Duodenal mucosa (tissue), 2 donors: ENCODE data around the gene IL21.
"Not testable (repeated sequence)": the region's sequence is repeated elsewhere in the genome, so short reads cannot be mapped to it uniquely, and the experiment has no call there.

Source experiments
- H3K27ac ChIP-seq: one replicate; pipeline ENCODE4 v1.7.0; 2013; ENCODE audit warnings: low read depth, low read length
- H3K27me3 ChIP-seq, 2 donors: one replicate each; pipeline ENCODE4 v1.7.0; 2013; ENCODE audit warnings: low read length in 2 of 2, control low read depth in 1 of 2; ENCODE audit not compliant: insufficient read depth in 2 of 2, control insufficient read depth in 1 of 2
- H3K36me3 ChIP-seq, 2 donors: one replicate each; pipeline ENCODE4 v1.7.0; 2013; ENCODE audit warnings: low read length in 2 of 2, control low read depth in 1 of 2; ENCODE audit not compliant: insufficient read depth in 2 of 2, control insufficient read depth in 1 of 2
- H3K4me1 ChIP-seq, 2 donors: one replicate each; pipeline ENCODE4 v1.7.0; 2013; ENCODE audit warnings: low read length in 2 of 2, control low read depth in 1 of 2; ENCODE audit not compliant: insufficient read depth in 2 of 2, control insufficient read depth in 1 of 2
- H3K4me3 ChIP-seq, 2 donors: one replicate each; pipeline ENCODE4 v1.7.0; 2013; ENCODE audit warnings: low read length in 2 of 2, low read depth in 1 of 2
- H3K9ac ChIP-seq, 2 donors: one replicate each; pipeline ENCODE4 v1.7.0; 2013; ENCODE audit warnings: low read length in 2 of 2, low read depth in 1 of 2
- H3K9me3 ChIP-seq, 2 donors: one replicate each; pipeline ENCODE4 v1.7.0; 2013; ENCODE audit warnings: low read length in 2 of 2, control low read depth in 1 of 2; ENCODE audit not compliant: control insufficient read depth in 1 of 2

IL21 gene

GRCh38 chr4:122658818-122659295 is 38.0 kb upstream of the IL21 start:
- H3K9me3 ChIP-seq: no peaks in the 10 kb centered on the region
- no peaks in the 10 kb centered on the region for H3K36me3 ChIP-seq
- H3K27me3 ChIP-seq: no peaks in the 10 kb centered on the region
- no peak overlapping the region for H3K4me3 ChIP-seq
- no peak overlapping the region for H3K27ac ChIP-seq
- H3K9ac ChIP-seq: no peak overlapping the region
- no peaks in the 10 kb centered on the region for H3K4me1 ChIP-seq

- no peak overlapping the region for H3K4me3 ChIP-seq
- no peak overlapping the region for H3K9ac ChIP-seq
- no peak overlapping the region for H3K27ac ChIP-seq
These were observed 37.5 kb upstream of the IL21 start for GRCh38 chr4:122658377-122658776.

GRCh38 chr4:122657553-122657952 is 36.7 kb upstream of the IL21 start:
- no peak overlapping the region for H3K27ac ChIP-seq
- H3K4me1 ChIP-seq: no peaks in the 10 kb centered on the region
- H3K36me3 ChIP-seq: no peaks in the 10 kb centered on the region
- H3K9ac ChIP-seq: no peak overlapping the region
- H3K4me3 ChIP-seq: no peak overlapping the region
- H3K9me3 ChIP-seq: no peaks in the 10 kb centered on the region
- no peaks in the 10 kb centered on the region for H3K27me3 ChIP-seq

More at GRCh38 chr4:122658377-122658776, 37.5 kb upstream of the IL21 start:
- Histone ChIP-seq H3K36me3 (no peaks in the 10 kb centered on the region), H3K9me3 (no peaks in the 10 kb centered on the region), H3K4me1 (no peaks in the 10 kb centered on the region), H3K27me3 (no peaks in the 10 kb centered on the region)

- H3K9ac ChIP-seq, H3K4me1 ChIP-seq, H3K36me3 ChIP-seq, H3K27me3 ChIP-seq, H3K4me3 ChIP-seq, H3K9me3 ChIP-seq, H3K27ac ChIP-seq: not testable (repeated sequence)
These were observed 35.7 kb upstream of the IL21 start for GRCh38 chr4:122656583-122656982.

GRCh38 chr4:122652379-122652778 is 31.5 kb upstream of the IL21 start:
- no peaks in the 10 kb centered on the region for H3K4me1 ChIP-seq
- H3K9me3 ChIP-seq: no peaks in the 10 kb centered on the region
- H3K27me3 ChIP-seq: no peaks in the 10 kb centered on the region
- H3K9ac ChIP-seq: no peak overlapping the region
- no peaks in the 10 kb centered on the region for H3K36me3 ChIP-seq
- no peak overlapping the region for H3K4me3 ChIP-seq
- no peak overlapping the region for H3K27ac ChIP-seq

- Histone ChIP-seq H3K9me3 (no peaks in the 10 kb centered on the region), H3K27ac (no peak overlapping the region), H3K4me1 (no peaks in the 10 kb centered on the region), H3K4me3 (no peak overlapping the region), H3K27me3 (no peaks in the 10 kb centered on the region), H3K9ac (no peak overlapping the region), H3K36me3 (no peaks in the 10 kb centered on the region)
These were observed 29.3 kb upstream of the IL21 start for GRCh38 chr4:122650148-122650547.

- no peak overlapping the region for H3K9ac ChIP-seq
- no peaks in the 10 kb centered on the region for H3K36me3 ChIP-seq
- no peak overlapping the region for H3K27ac ChIP-seq
- no peak overlapping the region for H3K4me3 ChIP-seq
- no peaks in the 10 kb centered on the region for H3K27me3 ChIP-seq
- no peaks in the 10 kb centered on the region for H3K4me1 ChIP-seq
- H3K9me3 ChIP-seq: no peaks in the 10 kb centered on the region
These were observed 26.8 kb upstream of the IL21 start for GRCh38 chr4:122647656-122648055.

- Histone ChIP-seq H3K36me3 (no peaks in the 10 kb centered on the region), H3K9me3 (no peaks in the 10 kb centered on the region), H3K4me3 (no peak overlapping the region), H3K4me1 (no peaks in the 10 kb centered on the region), H3K27ac (no peak overlapping the region), H3K27me3 (no peaks in the 10 kb centered on the region), H3K9ac (no peak overlapping the region)
These were observed 22.4 kb upstream of the IL21 start for GRCh38 chr4:122643257-122643656.

- Histone ChIP-seq H3K4me3 (no peak overlapping the region), H3K27me3 (no peaks in the 10 kb centered on the region), H3K27ac (no peak overlapping the region), H3K36me3 (no peaks in the 10 kb centered on the region), H3K9ac (no peak overlapping the region), H3K9me3 (no peaks in the 10 kb centered on the region), H3K4me1 (no peaks in the 10 kb centered on the region)
These were observed 18.3 kb upstream of the IL21 start for GRCh38 chr4:122639181-122639580.

GRCh38 chr4:122636697-122637096 is 15.8 kb upstream of the IL21 start:
- no peak overlapping the region for H3K9ac ChIP-seq

GRCh38 chr4:122635205-122635604 is 14.3 kb upstream of the IL21 start:
- H3K27me3 ChIP-seq: no peaks in the 10 kb centered on the region
- H3K4me1 ChIP-seq: no peaks in the 10 kb centered on the region
- no peaks in the 10 kb centered on the region for H3K9me3 ChIP-seq
- H3K9ac ChIP-seq: no peak overlapping the region
- no peaks in the 10 kb centered on the region for H3K36me3 ChIP-seq
- H3K4me3 ChIP-seq: no peak overlapping the region
- no peak overlapping the region for H3K27ac ChIP-seq

More at GRCh38 chr4:122636697-122637096, 15.8 kb upstream of the IL21 start:
- Histone ChIP-seq H3K36me3 (no peaks in the 10 kb centered on the region), H3K9me3 (no peaks in the 10 kb centered on the region), H3K27me3 (no peaks in the 10 kb centered on the region), H3K4me1 (no peaks in the 10 kb centered on the region), H3K4me3 (no peak overlapping the region), H3K27ac (no peak overlapping the region)
